Activated CD8-positive, alpha-beta memory T cell treated with anti-CD3 and anti-CD28 coated beads for 4 hours (primary cell): Measurements from ENCODE around the gene DHX34.
"Not testable (repeated sequence)": the region's sequence is repeated elsewhere in the genome, so short reads cannot be mapped to it uniquely, and the experiment has no call there.

Source experiments
- DNase-seq, 2 donors: peaks; one replicate each; pipeline ENCODE4 v3.0.0-alpha.2; 2020; ENCODE audit warnings: low read depth in 2 of 2

Gene DHX34

DNA sequence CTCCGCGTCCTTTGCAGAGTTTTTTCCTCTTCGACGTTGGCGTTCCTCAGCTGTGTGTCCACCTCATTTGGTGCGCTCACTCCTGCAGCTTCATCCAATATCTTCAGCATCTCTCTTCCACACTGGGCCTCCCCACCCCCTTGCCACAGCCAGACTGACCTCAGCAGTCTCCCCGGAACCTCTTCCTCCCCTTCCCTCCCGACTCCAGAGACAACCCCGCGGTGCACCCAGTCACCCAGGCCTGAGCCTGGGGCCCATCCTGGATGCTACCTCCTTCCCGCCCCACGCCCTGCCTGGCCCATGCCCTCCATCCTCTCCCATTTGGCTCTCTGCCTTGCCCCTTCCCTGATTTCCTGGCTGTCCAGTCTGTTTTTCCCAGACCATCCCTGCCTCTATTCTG, 25.2 kb upstream of the DHX34 start:
- no peak for DNase-seq

DNA sequence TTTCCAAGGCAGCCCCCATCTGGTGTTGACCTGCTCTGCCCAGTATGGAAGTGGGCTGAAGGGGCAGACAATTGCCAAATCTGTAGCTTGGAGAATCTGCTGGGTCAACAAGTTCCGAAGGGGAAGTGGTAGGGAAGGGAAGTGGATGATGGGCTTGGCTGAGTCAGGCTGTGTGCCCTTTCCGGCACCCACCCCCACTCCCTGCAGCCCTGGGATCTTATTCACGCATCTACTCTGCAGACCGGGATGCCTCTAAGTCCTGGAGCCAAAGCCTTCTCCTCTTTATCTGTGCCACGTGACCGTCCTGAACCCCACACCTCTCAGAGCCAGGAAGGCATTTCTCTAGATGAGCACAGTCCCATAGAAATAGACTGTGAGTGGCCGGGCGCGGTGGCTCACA, 24.6 kb upstream of the DHX34 start:
- no peak for DNase-seq

DNA sequence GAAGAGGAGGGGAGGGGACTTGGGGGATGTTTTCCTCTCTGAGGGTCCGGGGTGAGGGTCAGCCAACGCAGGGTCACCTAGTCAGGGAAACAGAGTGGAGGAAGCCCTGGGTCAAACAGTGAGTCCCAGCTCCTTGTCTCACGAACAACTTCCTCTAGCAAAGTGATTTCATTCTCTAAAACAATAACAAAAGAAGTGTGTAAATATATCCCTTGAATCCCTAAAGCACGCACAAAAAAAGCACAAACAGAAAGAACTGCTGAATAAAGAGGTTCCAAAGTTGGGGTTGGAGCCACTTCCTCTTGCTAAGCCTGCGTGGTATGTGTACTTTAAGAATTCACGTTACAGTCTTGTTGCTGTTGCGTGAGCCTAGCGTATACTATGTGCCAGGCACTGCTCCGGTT, 18.6 kb upstream of the DHX34 start:
- no peak for DNase-seq

DNA sequence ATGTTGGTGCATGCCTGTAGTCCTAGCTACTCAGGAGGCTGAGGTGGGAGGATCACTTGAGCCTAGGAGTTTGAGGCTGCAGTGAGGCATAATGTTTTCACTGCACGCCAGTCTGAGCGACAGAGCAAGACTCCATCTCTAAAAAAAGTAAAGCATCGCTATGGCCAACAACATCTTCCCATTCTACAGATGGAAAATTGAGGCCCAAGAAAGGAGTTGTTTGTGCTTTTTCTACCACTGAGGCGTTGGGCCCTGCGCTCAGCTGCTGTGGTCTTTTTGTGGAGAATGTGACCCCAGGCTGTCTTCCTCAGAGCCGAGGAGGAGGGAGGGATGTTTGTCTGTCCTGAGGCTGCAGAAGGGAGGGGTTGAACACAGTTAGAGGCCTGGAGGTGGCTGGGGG, 17.6 kb upstream of the DHX34 start:
- no peak for DNase-seq

DNA sequence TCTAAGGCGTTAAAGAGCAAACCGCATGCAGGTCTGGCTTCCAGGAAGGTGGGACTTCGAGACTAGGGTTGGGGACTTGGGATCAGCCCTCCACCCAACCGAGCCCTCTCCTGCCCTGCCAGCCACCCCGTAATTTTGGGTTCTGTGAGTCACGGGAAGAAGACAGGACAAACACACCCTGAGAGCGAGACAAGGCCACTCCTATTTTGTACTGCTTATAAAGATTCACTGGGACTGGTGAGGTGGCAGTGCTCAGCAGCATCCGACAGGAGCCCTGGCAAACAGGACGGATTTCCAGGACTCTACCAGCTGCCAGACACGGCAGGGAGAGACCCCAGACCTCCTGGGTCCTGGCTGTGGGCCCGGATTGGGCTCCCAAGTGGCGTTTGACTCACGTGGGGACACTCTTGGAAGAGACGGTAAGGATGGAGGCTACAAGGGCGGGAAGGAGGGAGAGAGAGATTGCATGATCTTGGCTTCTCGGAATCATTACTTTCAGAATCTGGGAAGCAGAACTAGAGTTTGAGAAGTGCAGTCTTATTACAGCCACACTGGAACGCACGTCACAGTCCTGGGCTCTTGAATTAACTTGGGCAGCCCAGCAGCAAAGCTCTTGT, 17.1 kb upstream of the DHX34 start, which contains the start of gene C5AR2:
C5AR2 (plus strand) TSS at position 245 of the 617 bp plus-strand sequence. CDS start 8,625 bp downstream, outside the sequence.
- DNase-seq = no peak

DNA sequence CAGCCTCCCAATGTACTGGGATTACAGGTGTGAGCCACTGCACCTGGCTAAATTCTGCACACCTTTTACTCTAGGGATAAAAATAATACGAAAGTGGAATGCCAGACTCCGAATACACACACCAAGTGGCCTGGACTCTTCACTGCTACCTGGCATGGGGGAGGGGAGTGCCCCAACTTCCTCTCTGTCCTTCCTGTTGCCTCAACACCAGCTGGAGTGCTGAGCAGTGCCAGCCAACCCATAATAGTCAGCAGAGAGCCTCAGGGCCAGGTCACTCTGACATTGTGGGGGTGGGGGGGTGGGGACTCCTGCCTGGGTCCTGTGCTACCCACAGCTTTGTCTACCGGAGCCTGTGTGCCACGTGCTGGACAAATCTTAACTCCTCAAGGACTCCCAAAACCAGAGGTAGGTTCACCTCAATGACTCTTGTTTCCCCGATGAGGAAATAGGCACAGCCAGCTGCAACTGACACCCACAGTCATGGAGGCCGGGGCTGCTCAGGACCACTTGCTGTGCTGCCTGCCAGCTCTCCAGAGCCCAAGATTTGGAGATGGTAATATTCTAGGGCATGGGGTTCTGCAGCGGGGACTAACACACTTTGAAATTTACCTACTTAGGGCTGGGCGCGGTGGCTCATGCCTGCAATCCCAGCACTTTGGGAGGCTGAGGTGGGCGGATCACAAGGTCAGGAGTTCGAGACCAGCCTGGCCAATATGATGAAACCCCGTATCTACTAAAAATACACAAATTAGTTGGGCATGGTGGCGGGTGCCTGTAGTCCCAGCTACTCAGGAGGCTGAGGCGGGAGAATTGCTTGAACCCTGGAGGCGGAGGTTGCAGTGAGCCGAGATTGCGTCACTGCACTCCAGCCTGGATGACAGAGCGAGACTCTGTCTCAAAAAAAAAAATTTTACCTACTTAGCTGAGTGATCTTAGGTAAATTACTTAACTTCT, 12.1 kb upstream of the DHX34 start:
- not testable (repeated sequence) for DNase-seq

DNA sequence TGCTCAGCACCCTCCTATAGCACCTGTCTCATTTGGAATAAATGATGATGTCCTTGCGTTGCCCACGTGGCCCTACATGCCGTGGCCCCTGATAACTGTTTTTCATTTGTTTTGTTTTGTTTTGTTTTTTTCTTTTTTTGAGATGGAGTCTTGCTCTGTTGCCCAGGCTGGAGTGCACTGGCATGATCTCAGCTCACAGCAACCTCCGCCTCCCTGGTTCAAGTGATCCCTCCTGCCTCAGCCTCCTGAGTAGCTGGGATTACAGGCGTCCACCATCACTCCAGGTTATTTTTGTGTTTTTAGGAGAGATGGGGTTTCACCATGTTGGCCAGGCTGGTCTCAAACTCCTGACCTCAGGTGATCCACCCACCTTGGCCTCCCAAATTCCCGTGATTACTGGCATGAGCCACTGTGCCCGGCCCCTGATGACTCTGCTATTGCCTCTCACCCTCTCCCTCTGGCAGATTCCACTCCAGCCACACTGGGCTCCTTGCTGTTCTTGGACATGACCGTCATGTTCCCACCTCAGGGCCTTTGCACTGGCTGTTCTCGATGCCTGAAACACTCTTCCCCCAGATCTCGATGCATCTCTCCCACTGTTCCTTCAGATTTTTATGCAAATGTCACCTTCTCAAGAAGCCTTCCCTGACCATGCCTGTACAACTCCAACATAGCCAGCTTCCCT, 9.8 kb upstream of the DHX34 start:
- no peak for DNase-seq

DNA sequence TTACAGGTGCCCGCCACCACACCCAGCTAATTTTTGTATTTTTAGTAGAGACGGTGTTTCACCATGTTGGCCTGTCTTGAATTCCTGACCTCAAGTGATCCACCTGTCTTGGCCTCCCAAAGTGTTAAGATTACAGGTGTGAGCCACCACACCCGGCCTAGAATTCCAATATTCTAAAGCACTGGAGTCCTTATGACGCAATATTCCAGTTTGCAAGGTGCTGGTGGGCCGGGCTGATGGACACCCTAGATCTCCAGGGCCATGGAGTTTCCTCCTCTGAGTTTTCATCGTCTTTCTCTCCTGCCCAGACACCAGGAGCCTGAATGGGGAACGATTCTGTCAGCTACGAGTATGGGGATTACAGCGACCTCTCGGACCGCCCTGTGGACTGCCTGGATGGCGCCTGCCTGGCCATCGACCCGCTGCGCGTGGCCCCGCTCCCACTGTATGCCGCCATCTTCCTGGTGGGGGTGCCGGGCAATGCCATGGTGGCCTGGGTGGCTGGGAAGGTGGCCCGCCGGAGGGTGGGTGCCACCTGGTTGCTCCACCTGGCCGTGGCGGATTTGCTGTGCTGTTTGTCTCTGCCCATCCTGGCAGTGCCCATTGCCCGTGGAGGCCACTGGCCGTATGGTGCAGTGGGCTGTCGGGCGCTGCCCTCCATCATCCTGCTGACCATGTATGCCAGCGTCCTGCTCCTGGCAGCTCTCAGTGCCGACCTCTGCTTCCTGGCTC, 8.5 kb upstream of the DHX34 start:
- DNase-seq = no peak

DNA sequence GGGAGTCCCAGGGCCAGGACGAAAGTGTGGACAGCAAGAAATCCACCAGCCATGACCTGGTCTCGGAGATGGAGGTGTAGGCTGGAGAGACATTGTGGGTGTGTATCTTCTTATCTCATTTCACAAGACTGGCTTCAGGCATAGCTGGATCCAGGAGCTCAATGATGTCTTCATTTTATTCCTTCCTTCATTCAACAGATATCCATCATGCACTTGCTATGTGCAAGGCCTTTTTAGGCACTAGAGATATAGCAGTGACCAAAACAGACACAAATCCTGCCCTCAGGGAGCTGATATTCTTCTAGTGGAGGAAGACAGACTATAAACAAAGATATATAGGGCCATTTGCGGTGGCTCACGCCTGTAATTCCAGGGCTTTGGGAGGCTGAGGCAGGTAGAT, 7.4 kb upstream of the DHX34 start:
- no peak for DNase-seq

DNA sequence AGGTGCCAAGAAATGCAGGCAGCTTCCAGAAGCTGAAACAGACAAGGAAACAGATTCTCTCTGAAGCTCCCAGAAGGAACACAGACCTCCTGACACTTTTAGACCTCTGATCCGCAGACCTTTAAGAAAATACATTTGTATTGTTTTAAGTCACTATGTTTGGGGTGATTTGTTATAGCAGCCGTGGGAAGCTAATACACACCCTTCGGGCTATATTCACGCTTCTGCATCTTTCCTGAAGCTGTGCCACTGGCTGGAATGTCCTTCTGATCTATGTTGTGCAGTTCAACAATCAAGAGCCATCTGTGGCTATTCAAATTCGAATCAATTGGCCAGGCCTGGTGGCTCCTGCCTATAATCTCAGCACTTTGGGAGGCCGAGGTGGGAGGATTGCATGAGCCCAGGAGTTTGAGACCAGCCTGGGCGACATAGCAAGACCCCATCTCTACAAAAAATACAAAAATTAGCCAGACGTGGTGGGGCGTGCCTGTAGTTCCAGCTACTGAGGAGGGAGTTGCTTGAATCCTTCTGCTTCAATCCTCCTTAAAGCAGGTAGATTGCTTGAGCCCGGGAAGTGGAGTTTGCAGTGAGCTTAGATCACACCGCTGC, 5.8 kb upstream of the DHX34 start:
- DNase-seq = no peak

DNA sequence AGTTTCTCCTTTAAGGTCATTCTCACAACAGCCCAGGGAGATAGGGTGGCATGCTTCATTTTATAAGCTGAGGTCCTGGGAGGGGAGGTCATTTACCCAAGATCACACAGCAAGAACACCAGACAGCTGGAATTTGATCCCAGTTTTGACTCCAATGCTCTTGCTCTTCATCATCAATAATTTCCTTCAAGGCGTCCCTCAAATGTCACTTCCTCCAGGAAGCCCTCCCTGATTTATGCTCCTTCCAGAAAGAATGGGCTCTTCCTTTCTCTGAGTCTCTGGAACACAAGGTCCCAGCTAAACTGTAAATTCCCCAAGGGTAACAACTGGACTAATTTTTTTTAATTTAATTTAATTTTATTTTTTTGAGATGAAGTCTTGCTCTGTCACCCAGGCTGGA, 4.7 kb upstream of the DHX34 start:
- no peak for DNase-seq

DNA sequence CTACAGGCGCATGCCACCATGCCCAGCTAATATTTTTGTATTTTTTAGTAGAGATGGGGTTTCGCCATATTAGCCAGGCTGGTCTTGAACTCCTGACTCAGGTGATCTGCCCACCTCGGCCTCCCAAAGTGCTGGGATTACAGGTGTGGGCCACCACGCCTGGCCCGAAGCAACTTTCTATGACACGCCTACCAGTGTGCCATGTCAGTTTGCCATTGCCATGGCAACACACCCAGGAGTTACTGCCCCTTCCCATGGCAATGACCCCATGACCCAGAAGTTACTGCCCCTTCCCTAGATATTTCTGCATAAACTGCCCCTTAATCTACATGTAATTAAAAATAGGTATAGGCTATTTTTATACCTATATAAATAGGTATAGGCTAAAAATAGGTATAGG, 3.1 kb upstream of the DHX34 start:
- not testable (repeated sequence) for DNase-seq

DNA sequence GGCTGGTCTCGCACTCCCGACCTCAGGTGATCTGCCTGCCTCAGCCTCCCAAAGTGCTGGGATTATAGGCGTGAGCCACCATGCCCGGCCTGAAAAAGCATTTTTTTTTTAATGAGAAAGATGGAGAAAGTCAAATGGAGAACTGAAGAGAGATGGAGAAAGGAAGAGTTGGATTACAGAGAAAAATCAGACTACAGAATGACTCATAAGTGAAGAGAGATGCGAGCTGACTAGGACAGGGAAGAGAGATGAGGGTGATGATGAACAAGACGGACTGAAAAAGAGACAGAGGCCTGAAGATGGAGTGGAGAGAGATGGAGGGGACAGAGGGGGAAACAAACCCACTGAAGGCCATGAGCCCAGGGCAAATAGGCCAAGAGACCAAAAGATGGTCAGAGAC, 1.5 kb downstream of the DHX34 start:
- no peak for DNase-seq

DNA sequence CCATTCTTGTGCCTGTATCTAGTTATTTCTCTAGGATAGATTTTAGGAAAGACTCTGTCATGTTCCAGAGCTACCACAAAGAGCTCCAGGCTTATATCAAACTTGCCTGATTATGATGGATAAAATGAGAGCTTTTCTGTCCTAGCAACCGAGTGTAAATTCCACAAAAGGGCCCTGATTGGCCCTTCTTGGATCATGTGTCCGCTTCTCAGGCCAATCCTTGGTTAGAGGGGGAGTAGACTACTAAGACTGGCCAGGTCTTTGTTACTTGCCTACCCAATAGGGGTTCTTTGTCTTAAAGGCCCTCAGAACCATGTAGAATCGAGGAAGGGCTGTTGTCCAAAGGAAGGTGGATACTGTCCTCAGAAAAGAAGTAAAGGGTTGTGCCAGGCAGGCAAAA, 2.4 kb downstream of the DHX34 start:
- DNase-seq = no peak

DNA sequence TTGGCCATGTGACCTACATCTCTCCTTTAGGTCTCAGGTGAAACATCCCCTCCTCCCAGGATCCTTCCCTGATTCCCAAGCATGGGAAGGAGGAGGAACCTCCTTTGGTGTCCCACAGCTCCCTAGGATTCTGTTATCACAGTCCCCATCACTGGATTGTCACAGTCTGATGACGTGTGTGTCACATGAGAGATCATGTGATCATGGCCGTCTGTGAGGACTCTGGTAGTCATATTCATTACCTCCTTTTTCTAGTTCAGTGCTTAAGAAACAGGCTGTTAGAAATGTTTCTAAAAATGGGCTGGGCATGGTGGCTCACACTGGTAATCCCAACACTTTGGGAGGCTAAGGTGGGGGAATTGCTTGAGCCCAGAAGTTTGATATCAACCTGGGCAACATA, 3.0 kb downstream of the DHX34 start:
- DNase-seq = no peak

DNA sequence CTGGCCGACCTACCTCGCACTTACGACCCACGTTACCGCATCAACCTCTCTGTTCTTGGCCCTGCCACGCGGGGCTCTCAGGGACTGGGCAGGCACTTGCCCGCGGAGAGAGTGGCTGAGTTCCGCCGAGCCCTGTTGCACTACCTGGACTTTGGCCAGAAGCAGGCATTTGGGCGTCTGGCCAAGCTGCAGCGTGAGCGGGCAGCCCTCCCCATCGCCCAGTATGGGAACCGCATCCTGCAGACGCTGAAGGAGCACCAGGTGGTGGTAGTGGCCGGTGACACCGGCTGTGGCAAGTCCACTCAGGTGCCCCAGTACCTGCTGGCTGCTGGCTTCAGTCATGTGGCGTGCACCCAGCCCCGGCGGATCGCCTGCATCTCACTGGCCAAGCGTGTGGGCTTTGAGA, 4.2 kb downstream of the DHX34 start:
- no peak for DNase-seq

DNA sequence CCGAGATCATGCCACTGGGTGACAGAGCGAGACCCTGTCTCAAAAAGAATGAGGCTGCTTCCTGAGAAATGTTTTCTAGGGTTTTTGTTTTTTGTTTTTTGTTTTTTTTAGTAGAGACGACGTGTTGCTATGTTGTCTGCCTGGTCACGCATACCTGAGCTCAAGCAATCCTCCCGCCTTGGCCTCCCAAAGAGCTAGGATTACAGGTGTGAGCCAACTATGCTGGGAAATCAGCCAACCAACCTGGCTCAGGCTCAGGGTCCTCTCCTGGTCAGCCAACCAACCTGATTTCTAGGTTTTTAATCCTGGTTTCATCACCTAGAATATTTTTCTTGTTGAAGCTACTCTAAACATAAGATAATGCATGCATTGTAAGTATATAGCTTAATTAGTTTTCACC, 7.8 kb downstream of the DHX34 start:
- no peak for DNase-seq

DNA sequence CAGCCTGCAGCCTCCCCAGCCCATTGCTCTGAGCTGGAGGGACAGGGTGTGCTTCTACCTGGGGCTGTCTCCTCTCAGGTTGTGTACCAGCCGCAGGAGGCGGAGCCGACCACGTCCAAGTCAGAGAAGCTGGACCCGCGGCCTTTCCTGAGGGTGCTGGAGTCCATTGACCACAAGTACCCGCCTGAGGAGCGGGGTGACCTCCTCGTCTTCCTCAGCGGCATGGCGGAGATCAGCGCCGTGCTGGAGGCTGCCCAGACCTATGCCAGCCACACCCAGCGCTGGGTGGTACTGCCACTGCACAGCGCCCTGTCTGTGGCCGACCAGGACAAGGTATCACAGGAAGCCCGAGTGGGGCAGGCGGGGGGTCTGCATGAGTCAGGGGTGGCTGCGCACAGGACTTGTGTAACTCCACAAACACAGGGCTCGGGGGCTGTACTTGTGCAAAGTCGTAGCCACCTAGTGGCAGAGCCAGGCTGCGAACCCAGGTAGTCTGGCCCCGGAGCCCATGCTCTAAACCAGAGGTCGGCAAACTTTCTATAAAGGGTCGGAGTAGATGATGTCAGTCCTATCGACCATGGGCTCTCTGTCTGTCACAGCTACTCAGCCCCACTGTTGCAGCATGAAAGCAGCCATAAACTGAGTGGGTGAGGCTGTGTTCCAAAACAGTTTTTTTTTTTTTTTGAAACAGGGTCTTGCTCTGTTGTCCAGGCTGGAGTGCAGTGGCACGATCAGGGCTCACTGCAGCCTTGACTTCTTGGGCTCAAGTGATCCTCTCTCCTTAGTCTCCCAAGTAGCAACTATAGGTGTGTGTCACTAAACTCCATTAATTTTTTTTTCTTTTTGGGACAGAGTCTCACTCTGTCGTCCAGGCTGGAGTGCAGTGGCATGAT, 8.9 kb downstream of the DHX34 start:
- DNase-seq = no peak

DNA sequence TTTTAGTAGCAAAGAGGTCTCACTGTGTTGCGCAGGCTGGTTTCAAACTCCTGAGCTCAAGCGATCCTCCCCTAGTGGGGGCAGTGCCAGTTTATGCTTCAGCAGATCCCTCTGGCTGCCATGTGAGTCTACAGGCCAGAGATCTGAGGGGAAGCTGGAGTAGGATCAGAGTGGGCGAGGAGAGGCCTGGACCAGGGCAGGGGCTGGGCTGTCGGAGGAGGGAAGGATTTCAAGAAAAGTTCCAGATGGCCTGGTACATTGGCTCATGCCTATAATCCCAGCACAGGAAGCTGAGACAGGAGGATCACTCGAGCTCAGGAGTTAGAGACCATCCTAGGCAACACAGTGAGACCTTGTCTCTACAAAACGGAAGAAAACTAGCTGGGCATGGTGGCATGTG, 9.8 kb downstream of the DHX34 start:
- no peak for DNase-seq

DNA sequence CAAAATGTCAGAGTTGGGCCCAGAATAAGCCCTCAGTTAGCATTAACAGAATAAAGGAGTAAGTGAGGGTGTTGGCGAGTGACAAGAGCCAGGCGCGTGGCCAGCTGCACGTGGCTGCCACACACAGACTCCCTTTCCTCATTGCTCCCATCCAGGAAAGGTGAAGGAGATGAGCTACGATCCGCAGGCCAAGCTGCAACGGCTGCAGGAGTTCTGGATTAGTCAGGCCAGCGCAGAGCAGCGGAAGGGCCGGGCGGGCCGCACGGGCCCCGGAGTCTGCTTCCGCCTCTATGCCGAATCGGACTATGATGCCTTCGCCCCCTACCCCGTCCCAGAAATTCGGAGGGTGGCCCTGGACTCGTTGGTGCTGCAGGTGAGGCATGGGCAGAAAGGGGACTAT, 13.2 kb downstream of the DHX34 start:
- no peak for DNase-seq
